Hepatocyte (in vitro differentiated cells): ENCODE results near the gene SLC25A21.

ENCODE experiments used
- EZH2 ChIP-seq: fragments of 200-600 bp; sonication (generic); IDR thresholded peaks from 2 replicates; pipeline ENCODE4 v1.6.1; 2016; ENCODE audit warnings: antibody characterized with exemption, mild to moderate bottlenecking, borderline replicate concordance
- TF ChIP-seq, protein P1 (sequence below): fragments of 200-600 bp; sonication (generic); IDR thresholded peaks from 2 replicates; pipeline ENCODE4 v1.5.1; 2016; ENCODE audit warnings: antibody characterized with exemption, mild to moderate bottlenecking; ENCODE audit not compliant: poor library complexity

DNA sequence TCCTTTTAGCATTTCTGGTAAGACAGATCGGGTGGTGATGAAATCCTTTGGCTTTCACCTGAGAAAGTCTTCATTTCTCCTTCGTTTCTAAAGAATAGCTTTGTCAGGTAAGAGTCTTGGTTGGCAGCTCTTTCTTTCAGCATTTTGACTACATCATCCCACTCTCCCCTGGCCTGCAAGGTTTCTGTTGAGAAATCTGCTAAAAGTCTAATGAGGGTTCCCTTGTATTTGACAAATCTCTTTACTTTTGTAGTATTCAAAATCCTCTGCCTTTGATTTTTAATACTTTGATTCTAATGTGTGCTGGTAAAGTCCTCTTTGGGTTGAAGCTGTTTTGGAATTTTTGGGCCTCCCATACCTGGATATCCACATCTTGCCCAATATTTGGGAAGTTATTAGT lies 390.5 kb downstream of the SLC25A21 start:
- no peak for TF ChIP-seq EZH2
- TF ChIP-seq, protein P1, sequence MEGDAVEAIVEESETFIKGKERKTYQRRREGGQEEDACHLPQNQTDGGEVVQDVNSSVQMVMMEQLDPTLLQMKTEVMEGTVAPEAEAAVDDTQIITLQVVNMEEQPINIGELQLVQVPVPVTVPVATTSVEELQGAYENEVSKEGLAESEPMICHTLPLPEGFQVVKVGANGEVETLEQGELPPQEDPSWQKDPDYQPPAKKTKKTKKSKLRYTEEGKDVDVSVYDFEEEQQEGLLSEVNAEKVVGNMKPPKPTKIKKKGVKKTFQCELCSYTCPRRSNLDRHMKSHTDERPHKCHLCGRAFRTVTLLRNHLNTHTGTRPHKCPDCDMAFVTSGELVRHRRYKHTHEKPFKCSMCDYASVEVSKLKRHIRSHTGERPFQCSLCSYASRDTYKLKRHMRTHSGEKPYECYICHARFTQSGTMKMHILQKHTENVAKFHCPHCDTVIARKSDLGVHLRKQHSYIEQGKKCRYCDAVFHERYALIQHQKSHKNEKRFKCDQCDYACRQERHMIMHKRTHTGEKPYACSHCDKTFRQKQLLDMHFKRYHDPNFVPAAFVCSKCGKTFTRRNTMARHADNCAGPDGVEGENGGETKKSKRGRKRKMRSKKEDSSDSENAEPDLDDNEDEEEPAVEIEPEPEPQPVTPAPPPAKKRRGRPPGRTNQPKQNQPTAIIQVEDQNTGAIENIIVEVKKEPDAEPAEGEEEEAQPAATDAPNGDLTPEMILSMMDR: no peak
